PFSK-1 (cell line): ENCODE measurements around the gene HIP1R.

Experiments
- FOXP2 ChIP-seq: optimal IDR thresholded peaks from 2 replicates; pipeline ENCODE3; 2011; ENCODE audit warnings: borderline replicate concordance, control low read depth, inconsistent platforms; ENCODE audit not compliant: insufficient read depth; ENCODE audit errors: extremely low read length, extremely low read depth
- POLR2AphosphoS5 ChIP-seq: IDR thresholded peaks from 2 replicates; pipeline ENCODE4 v1.6.1; 2012; ENCODE audit warnings: low read depth, mild to moderate bottlenecking, control low read depth, low read length, moderate library complexity
- SIN3A ChIP-seq: IDR thresholded peaks from 2 replicates; pipeline ENCODE4 v1.6.1; 2012; ENCODE audit warnings: mild to moderate bottlenecking, low read length, moderate library complexity, borderline replicate concordance; ENCODE audit not compliant: insufficient read depth
- TAF1 ChIP-seq: IDR thresholded peaks from 2 replicates; pipeline ENCODE4 v1.6.1; 2012; ENCODE audit warnings: low read length, control low read depth, borderline replicate concordance; ENCODE audit not compliant: insufficient read depth
- TF ChIP-seq, protein P1 (sequence below), 2 experiments: IDR thresholded peaks; 2 replicates each; pipeline versions ENCODE4 v1.6.1 to v1.8.0; 2011 to 2012; ENCODE audit warnings: low read depth in 2 of 2, low read length in 2 of 2, control low read depth in 1 of 2, inconsistent platforms in 1 of 2, mild to moderate bottlenecking in 1 of 2, moderate library complexity in 1 of 2; ENCODE audit not compliant: insufficient read depth in 1 of 2

HIP1R gene

DNA sequence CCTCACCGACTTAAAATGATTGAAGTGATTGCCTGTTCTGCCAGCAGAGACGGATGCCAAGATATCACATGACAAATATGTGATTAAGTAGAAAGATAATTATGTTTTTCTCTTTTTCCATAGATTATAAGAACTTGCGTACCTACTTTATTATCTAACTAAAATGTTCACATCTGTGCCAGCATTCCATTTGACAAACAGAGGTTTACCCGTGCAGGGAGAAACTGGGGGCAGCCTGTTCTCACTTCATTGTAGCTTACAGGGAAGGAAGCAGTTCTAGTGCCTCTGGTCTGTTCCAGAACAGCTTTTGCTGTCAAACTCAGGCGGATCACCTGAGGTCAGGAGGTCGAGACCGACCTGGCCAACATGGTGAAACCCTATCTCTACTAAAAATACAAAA, 31.3 kb upstream of the HIP1R start:
- no peak for TF ChIP-seq FOXP2
- no peak for TF ChIP-seq SIN3A
- TF ChIP-seq TAF1 = no peak
- TF ChIP-seq, protein P1, sequence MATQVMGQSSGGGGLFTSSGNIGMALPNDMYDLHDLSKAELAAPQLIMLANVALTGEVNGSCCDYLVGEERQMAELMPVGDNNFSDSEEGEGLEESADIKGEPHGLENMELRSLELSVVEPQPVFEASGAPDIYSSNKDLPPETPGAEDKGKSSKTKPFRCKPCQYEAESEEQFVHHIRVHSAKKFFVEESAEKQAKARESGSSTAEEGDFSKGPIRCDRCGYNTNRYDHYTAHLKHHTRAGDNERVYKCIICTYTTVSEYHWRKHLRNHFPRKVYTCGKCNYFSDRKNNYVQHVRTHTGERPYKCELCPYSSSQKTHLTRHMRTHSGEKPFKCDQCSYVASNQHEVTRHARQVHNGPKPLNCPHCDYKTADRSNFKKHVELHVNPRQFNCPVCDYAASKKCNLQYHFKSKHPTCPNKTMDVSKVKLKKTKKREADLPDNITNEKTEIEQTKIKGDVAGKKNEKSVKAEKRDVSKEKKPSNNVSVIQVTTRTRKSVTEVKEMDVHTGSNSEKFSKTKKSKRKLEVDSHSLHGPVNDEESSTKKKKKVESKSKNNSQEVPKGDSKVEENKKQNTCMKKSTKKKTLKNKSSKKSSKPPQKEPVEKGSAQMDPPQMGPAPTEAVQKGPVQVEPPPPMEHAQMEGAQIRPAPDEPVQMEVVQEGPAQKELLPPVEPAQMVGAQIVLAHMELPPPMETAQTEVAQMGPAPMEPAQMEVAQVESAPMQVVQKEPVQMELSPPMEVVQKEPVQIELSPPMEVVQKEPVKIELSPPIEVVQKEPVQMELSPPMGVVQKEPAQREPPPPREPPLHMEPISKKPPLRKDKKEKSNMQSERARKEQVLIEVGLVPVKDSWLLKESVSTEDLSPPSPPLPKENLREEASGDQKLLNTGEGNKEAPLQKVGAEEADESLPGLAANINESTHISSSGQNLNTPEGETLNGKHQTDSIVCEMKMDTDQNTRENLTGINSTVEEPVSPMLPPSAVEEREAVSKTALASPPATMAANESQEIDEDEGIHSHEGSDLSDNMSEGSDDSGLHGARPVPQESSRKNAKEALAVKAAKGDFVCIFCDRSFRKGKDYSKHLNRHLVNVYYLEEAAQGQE (IDR thresholded peaks at IDR 0.05; ENCODE audit: insufficient read depth in 1 of 2, low read depth in 2 of 2, low read length in 2 of 2) = no peak
- no peak for TF ChIP-seq POLR2AphosphoS5

DNA sequence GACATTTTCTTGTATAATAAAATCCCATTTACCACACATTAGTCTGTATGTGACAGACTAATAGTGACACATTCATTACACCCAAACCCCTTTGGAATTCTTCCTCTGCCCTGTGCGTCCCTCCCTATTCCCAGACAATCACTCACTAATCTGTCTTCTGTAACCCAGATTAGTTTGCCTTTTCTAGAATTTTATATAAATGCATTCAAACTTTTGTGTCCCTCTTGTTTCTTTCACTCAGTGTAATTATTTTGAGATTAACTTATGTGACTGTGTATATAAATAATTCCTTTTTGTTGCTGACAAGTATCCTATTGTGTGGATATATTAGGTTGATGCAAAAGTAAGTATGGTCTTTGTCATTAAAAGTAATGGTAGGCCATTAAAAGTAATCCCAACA, 27.6 kb upstream of the HIP1R start:
- no peak for TF ChIP-seq SIN3A
- TF ChIP-seq POLR2AphosphoS5 = no peak
- TF ChIP-seq TAF1 = no peak
- no peak for TF ChIP-seq FOXP2
- TF ChIP-seq, protein P1 (IDR thresholded peaks at IDR 0.05; ENCODE audit: insufficient read depth in 1 of 2, low read depth in 2 of 2, low read length in 2 of 2) = no peak

DNA sequence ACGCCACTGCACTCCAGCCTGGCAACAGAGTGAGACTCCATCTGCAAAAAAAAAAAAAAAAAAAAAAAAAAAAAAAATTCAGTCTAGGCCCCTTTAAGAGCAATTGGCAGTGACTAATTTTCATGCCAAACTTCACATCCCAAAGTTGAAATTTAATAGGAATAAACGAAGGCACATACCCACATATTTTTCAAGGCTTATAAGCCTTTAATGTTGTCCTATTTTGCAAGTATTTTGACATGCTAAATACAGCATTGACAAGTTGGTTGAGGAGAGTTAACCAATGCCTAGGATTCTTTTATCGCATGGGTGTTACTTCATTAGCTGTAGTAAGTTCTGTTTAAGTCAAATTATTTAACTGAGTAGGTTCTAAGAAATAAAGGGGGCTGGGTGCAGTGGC, 23.5 kb upstream of the HIP1R start:
- no peak for TF ChIP-seq TAF1
- TF ChIP-seq, protein P1 (IDR thresholded peaks at IDR 0.05; ENCODE audit: insufficient read depth in 1 of 2, low read depth in 2 of 2, low read length in 2 of 2) = no peak
- TF ChIP-seq FOXP2 = no peak
- TF ChIP-seq POLR2AphosphoS5 = no peak
- no peak for TF ChIP-seq SIN3A

DNA sequence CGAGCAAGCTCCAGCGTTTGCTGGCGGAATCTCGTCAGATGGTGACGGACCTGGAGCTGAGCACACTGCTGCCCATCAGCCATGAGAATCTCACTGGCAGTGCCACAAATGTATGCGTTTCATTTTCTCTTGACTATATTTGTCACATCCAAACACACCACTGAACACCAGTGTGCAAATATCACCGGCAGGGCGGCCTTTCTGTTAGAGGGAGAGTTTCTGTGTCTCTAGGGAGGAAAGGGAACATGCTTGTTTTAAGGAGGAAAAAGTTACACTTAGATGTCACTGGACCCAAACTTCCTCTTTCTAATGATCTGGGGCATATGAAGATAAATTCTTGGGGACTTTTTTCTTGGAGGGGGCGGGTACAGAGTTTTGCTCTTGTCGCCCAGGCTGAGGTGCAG, 21.9 kb upstream of the HIP1R start:
- TF ChIP-seq, protein P1 (IDR thresholded peaks at IDR 0.05; ENCODE audit: insufficient read depth in 1 of 2, low read depth in 2 of 2, low read length in 2 of 2) = no peak
- TF ChIP-seq POLR2AphosphoS5 (no peak), TAF1 (no peak), SIN3A (no peak), FOXP2 (no peak)

DNA sequence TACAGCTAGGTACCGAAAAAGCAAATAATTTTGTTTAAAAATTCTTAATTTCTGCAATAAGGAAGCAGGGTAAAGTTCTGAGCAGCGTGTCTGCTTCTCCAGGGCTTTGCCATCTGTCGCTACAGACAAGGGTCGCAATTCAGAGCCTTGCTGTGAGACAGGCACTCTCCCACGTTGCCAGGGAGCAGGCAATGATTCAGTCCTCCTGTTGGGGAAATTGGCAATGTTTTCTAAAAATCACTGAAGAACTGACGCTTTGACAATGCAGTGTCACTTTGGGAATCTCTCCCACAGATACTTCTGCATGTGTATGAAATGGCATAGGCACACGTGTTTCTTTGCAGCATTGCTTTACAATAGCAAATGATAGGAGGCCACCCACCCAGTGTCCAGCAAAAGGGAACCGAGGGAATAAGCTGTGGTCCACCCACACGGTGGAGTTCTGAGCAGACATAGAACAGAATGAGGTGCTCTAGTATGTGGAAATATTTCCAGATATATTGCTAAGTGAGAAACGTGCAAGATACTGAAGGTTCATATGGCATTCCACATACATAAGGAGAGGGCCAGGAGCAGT, 16.0 kb upstream of the HIP1R start:
- TF ChIP-seq, protein P1 (IDR thresholded peaks at IDR 0.05; ENCODE audit: insufficient read depth in 1 of 2, low read depth in 2 of 2, low read length in 2 of 2) = no peak
- no peak for TF ChIP-seq POLR2AphosphoS5
